Dedifferentiated amniotic fluid mesenchymal stem cell (primary cell): ENCODE measurements around the gene ADRB2.

Source experiments
- DNase-seq: peaks from one replicate; pipeline ENCODE4 v3.0.0-alpha.2; 2016; ENCODE audit errors: extremely low spot score

Gene ADRB2

GRCh38 chr5:148805326-148806290, 20.8 kb upstream of the ADRB2 start:
- no peak for DNase-seq

GRCh38 chr5:148806520-148806931, 19.9 kb upstream of the ADRB2 start:
- DNase-seq: no peak

GRCh38 chr5:148807851-148808250, 18.6 kb upstream of the ADRB2 start:
- no peak for DNase-seq

GRCh38 chr5:148808864-148809642, 17.4 kb upstream of the ADRB2 start:
- no peak for DNase-seq

GRCh38 chr5:148809781-148810524, 16.5 kb upstream of the ADRB2 start:
- DNase-seq: no peak

GRCh38 chr5:148810823-148811222, 15.6 kb upstream of the ADRB2 start:
- no peak for DNase-seq

- DNase-seq: no peak
Observed at GRCh38 chr5:148811756-148812155, 14.7 kb upstream of the ADRB2 start.

- no peak for DNase-seq
Observed at GRCh38 chr5:148815086-148815485, 11.3 kb upstream of the ADRB2 start.

- no peak for DNase-seq
Observed at GRCh38 chr5:148815578-148815977, 10.8 kb upstream of the ADRB2 start.

- DNase-seq: no peak
Observed at GRCh38 chr5:148816357-148816756, 10.1 kb upstream of the ADRB2 start.

GRCh38 chr5:148816782-148817181, 9.6 kb upstream of the ADRB2 start:
- no peak for DNase-seq

GRCh38 chr5:148817606-148818005, 8.8 kb upstream of the ADRB2 start:
- no peak for DNase-seq

- DNase-seq: no peak
Observed at GRCh38 chr5:148820461-148821395, 5.7 kb upstream of the ADRB2 start.

GRCh38 chr5:148823871-148824270, 2.5 kb upstream of the ADRB2 start:
- no peak for DNase-seq

GRCh38 chr5:148825716-148826052, 727 bp upstream of the ADRB2 start:
- DNase-seq: no peak

GRCh38 chr5:148826739-148827070, 294 bp downstream of the ADRB2 start:
- no peak for DNase-seq

- no peak for DNase-seq
Observed at GRCh38 chr5:148827723-148828122, 1.3 kb downstream of the ADRB2 start.

GRCh38 chr5:148828511-148829247, 2.3 kb downstream of the ADRB2 start:
- no peak for DNase-seq

GRCh38 chr5:148829248-148829594, 2.8 kb downstream of the ADRB2 start:
- DNase-seq: no peak

GRCh38 chr5:148829734-148830133, 3.3 kb downstream of the ADRB2 start:
- no peak for DNase-seq

GRCh38 chr5:148830211-148830610, 3.8 kb downstream of the ADRB2 start:
- no peak for DNase-seq
